ENCODE data around the gene LMOD1.
"Not testable (repeated sequence)": the region's sequence is repeated elsewhere in the genome, so short reads cannot be mapped to it uniquely, and the experiment has no call there.

The LMOD1 gene

GRCh38 chr1:201966171-201966570, 19.8 kb upstream of the LMOD1 start:
- no peak for TF ChIP-seq CTCF (IDR thresholded peaks at IDR 0.05; ENCODE audit: control extremely low read depth, extremely low read depth, low read depth, missing control alignments)
- no peak for DNase-seq (ENCODE audit: extremely low spot score)
- POLR2A ChIA-PET: no interaction called here
- CTCF ChIA-PET: interaction anchor here (1.4 to 5.0 kb wide), 2 partner anchors 9 to 70 kb away, joined by 4 to 47 read pairs; no protein-coding TSS in a partner anchor

GRCh38 chr1:201964261-201964660, 17.9 kb upstream of the LMOD1 start:
- no peak for DNase-seq (ENCODE audit: extremely low spot score)
- CTCF ChIA-PET: interaction anchor here (1.3 to 5.0 kb wide), 4 partner anchors 8 to 482 kb away, joined by 3 to 47 read pairs (median 18); no protein-coding TSS in a partner anchor
- POLR2A ChIA-PET: interaction anchor here (0.7 kb wide), 2 partner anchors 19 to 83 kb away, joined by 3 to 7 read pairs; no protein-coding TSS in a partner anchor
- TF ChIP-seq CTCF (IDR thresholded peaks at IDR 0.05; ENCODE audit: control extremely low read depth, extremely low read depth, low read depth, missing control alignments): no peak

GRCh38 chr1:201962382-201962781, 16.0 kb upstream of the LMOD1 start:
- CTCF ChIA-PET: interaction anchor here (1.0 to 5.0 kb wide), 4 partner anchors 10 to 66 kb away, joined by 3 to 47 read pairs (median 18); no protein-coding TSS in a partner anchor
- POLR2A ChIA-PET; DNase-seq (ENCODE audit: extremely low spot score): not testable (repeated sequence)

GRCh38 chr1:201958348-201958747, 12.0 kb upstream of the LMOD1 start:
- TF ChIP-seq CTCF (IDR thresholded peaks at IDR 0.05; ENCODE audit: control extremely low read depth, extremely low read depth, low read depth, missing control alignments): no peak
- POLR2A ChIA-PET: interaction anchor here (1.1 kb wide), 1 partner anchor 185 kb away, joined by 5 read pairs; no protein-coding TSS in a partner anchor
- CTCF ChIA-PET: interaction anchor here (1.0 to 2.1 kb wide), 3 partner anchors 14 to 63 kb away, joined by 3 to 15 read pairs (median 11); no protein-coding TSS in a partner anchor
- DNase-seq (ENCODE audit: extremely low spot score): no peak

GRCh38 chr1:201955729-201956143, 9.4 kb upstream of the LMOD1 start:
- no peak for TF ChIP-seq CTCF (IDR thresholded peaks at IDR 0.05; ENCODE audit: control extremely low read depth, extremely low read depth, low read depth, missing control alignments)
- CTCF ChIA-PET: interaction anchor here (1.1 to 3.3 kb wide), 2 partner anchors 44 to 60 kb away, joined by 6 to 20 read pairs; no protein-coding TSS in a partner anchor
- POLR2A ChIA-PET: no interaction called here
- no peak for DNase-seq (ENCODE audit: extremely low spot score)

GRCh38 chr1:201955009-201955728, 8.8 kb upstream of the LMOD1 start, which contains the start of gene TIMM17A:
Gene TIMM17A (plus strand): TSS chr1:201955503. CDS start chr1:201955527, 24 bp downstream.
- CTCF ChIA-PET: interaction anchor here (1.0 to 3.3 kb wide), 4 partner anchors 45 to 245 kb away, joined by 3 to 20 read pairs (median 4); no protein-coding TSS in a partner anchor
- DNase-seq (ENCODE audit: extremely low spot score): peak; percentile 97
- TF ChIP-seq CTCF (IDR thresholded peaks at IDR 0.05; ENCODE audit: control extremely low read depth, extremely low read depth, low read depth, missing control alignments): no peak
- POLR2A ChIA-PET: no interaction called here

Data from GM10248 (cell line).